A673 (cell line): Measurements from ENCODE around the gene TBX5. TPM values are rescaled to one million over a fixed set of nuclear protein-coding genes. Genes with fewer than 3 reads are reported as not detected.

Experiments used
- BruUV-seq: library from RNA; stranded (reverse); fragments of 400-500 nt; replicated peaks from 2 replicates; lab custom pipeline; 2021; lab: Mats Ljungman, UMichigan
- CTCF ChIA-PET: fragments of 300-600 bp; sonication (Branson Sonifier 250); formaldehyde crosslinking; loops from one replicate; lab custom pipeline; 2022; ENCODE audit warnings: antibody characterized with exemption; lab: Charles Lee
- POLR2A ChIA-PET: fragments of 300-600 bp; sonication (Branson Sonifier 250); formaldehyde crosslinking; loops from one replicate; lab custom pipeline; 2022; ENCODE audit warnings: antibody characterized with exemption; ENCODE audit not compliant: low non-redundant PET; lab: Charles Lee
- DNase-seq: peaks from one replicate; pipeline ENCODE4 v3.0.0-alpha.2; 2015; ENCODE audit warnings: low spot score
- H3K27ac ChIP-seq: fragments of 200-600 bp; sonication (generic); 2 replicates; pipeline ENCODE4 v1.5.1; 2016; ENCODE audit warnings: mixed run types, low read depth, mild to moderate bottlenecking, mixed read lengths, antibody characterized with exemption, low read length; ENCODE audit not compliant: poor library complexity, severe bottlenecking
- H3K27me3 ChIP-seq: fragments of 200-600 bp; sonication (generic); replicated peaks from 2 replicates; pipeline ENCODE4 v1.6.1; 2017; ENCODE audit warnings: mixed run types, low read depth, mild to moderate bottlenecking, mixed read lengths, antibody characterized with exemption, low read length; ENCODE audit not compliant: insufficient read depth, poor library complexity
- H3K36me3 ChIP-seq: fragments of 200-600 bp; sonication (generic); 2 replicates; pipeline ENCODE4 v1.6.1; 2016; ENCODE audit warnings: mixed run types, mild to moderate bottlenecking, mixed read lengths, antibody characterized with exemption, low read length; ENCODE audit not compliant: insufficient read depth, poor library complexity, severe bottlenecking
- H3K4me1 ChIP-seq: fragments of 200-600 bp; sonication (generic); 2 replicates; pipeline ENCODE4 v1.6.1; 2017; ENCODE audit warnings: mixed run types, mild to moderate bottlenecking, mixed read lengths, antibody characterized with exemption, low read length; ENCODE audit not compliant: insufficient read depth, poor library complexity, severe bottlenecking
- H3K4me3 ChIP-seq: fragments of 200-600 bp; sonication (generic); 2 replicates; pipeline ENCODE4 v1.5.1; 2016; ENCODE audit warnings: low read depth, mixed run types, mild to moderate bottlenecking, mixed read lengths, low read length; ENCODE audit not compliant: poor library complexity, severe bottlenecking
- H3K9me3 ChIP-seq: fragments of 200-600 bp; sonication (generic); 2 replicates; pipeline ENCODE4 v1.6.1; 2016; ENCODE audit warnings: mixed run types, low read depth, mild to moderate bottlenecking, mixed read lengths, antibody characterized with exemption, low read length; ENCODE audit not compliant: poor library complexity, severe bottlenecking
- EZH2 ChIP-seq: fragments of 200-600 bp; sonication (generic); IDR thresholded peaks from 2 replicates; pipeline ENCODE4 v1.6.1; 2017; ENCODE audit warnings: borderline replicate concordance, low read depth, mild to moderate bottlenecking, mixed read lengths, antibody characterized with exemption, low read length; ENCODE audit not compliant: poor library complexity, severe bottlenecking
- intact Hi-C: fragments of 100-400 bp; cut with micrococcal nuclease; formaldehyde crosslinking; loops from one replicate; pipeline ENCODE4 v1.10.0; 2022; ENCODE audit not compliant: unreplicated experiment
- total RNA-seq: library from RNA; stranded (reverse); gene quantifications from 2 replicates; pipeline ENCODE4 v1.2.3, GENCODE V29; 2021
- TF ChIP-seq, protein P1 (sequence below): fragments of 300-800, 200-600 bp; sonication (generic); conservative IDR thresholded peaks from 2 replicates; pipeline ENCODE4 v1.5.1; 2017; ENCODE audit warnings: low read depth, mild to moderate bottlenecking, antibody characterized with exemption, low read length, moderate library complexity, mixed read lengths

TBX5 gene
- total RNA-seq, 1 experiment from 2014 or later: 2.1 TPM

DNA sequence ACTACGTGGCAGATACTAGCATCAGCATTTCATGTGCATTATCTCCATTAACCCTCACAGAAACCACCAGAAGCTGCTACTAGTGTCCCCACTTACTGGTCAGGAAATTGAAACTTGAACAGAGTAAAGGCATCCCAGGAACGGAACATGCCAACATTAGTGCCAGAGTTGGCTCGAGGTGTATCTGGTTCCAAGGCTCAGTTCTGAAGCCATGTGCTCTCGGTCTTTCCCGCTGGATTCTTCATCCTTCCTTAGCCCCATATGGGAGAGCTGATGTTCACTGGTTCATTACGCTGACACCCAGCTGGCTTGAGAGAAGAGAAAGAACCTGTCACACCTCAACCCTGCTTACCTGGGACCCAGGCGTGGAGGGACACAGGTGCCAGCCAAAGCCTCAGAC is 91.5 kb downstream of the TBX5 start:
- ChIA-PET POLR2A (no interaction called here), CTCF (no interaction called here)
- BruUV-seq: no TSS peak
- H3K4me1 ChIP-seq: no peaks in the 10 kb centered on the region
- no peak overlapping the region for H3K4me3 ChIP-seq
- no peak for DNase-seq
- no peaks in the 10 kb centered on the region for H3K9me3 ChIP-seq
- TF ChIP-seq, protein P1, sequence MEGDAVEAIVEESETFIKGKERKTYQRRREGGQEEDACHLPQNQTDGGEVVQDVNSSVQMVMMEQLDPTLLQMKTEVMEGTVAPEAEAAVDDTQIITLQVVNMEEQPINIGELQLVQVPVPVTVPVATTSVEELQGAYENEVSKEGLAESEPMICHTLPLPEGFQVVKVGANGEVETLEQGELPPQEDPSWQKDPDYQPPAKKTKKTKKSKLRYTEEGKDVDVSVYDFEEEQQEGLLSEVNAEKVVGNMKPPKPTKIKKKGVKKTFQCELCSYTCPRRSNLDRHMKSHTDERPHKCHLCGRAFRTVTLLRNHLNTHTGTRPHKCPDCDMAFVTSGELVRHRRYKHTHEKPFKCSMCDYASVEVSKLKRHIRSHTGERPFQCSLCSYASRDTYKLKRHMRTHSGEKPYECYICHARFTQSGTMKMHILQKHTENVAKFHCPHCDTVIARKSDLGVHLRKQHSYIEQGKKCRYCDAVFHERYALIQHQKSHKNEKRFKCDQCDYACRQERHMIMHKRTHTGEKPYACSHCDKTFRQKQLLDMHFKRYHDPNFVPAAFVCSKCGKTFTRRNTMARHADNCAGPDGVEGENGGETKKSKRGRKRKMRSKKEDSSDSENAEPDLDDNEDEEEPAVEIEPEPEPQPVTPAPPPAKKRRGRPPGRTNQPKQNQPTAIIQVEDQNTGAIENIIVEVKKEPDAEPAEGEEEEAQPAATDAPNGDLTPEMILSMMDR: no peak
- no peak for TF ChIP-seq EZH2
- no peaks in the 10 kb centered on the region for H3K27me3 ChIP-seq
- H3K36me3 ChIP-seq: no peaks in the 10 kb centered on the region
- no peak overlapping the region for H3K27ac ChIP-seq
- intact Hi-C loops: no loop called here

DNA sequence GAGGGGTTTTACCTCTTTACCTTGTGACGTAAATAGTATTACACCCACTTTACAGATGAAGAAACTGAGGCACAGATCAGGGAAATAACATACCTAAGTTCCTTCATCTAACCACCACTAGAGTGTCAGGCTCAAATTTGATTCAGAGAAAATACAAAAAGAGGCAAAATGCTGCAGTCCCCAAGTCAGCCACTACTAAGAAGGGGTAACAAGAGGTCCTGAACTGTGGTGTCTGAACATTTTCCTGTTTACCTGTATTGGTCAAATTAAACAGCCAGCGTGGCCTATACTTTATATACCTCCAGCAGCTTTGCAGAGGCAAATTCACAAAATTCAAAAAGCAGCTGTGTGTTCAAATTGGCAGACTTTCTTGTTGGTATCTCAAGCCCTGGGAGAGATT is 92.0 kb downstream of the TBX5 start:
- H3K4me3 ChIP-seq: no peak overlapping the region
- ChIA-PET POLR2A (no interaction called here), CTCF (no interaction called here)
- H3K27ac ChIP-seq: no peak overlapping the region
- TF ChIP-seq, protein P1: no peak
- TF ChIP-seq EZH2: no peak
- H3K27me3 ChIP-seq: no peaks in the 10 kb centered on the region
- intact Hi-C loops: no loop called here
- no peaks in the 10 kb centered on the region for H3K4me1 ChIP-seq
- no TSS peak for BruUV-seq
- DNase-seq: no peak
- H3K9me3 ChIP-seq: no peaks in the 10 kb centered on the region
- H3K36me3 ChIP-seq: no peaks in the 10 kb centered on the region

DNA sequence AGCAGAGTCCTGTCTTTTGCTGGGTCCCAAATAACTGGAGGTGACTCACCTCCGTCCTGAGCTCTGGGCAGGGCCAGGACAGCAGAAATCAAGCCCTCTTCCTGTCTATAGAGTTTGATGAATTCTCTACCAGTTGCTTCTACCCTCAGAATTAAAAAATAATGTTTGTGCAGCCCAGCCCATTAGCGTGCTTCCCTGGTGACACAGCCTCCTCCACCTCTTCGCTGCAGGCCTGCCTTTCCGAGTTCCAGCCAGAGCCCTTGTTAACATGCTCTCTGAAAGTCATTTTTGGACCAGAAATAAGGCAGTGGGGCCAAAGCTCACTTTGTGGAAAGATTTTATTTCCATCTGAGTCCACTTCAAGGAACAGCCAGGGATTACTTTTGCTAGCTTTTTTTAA is 94.0 kb downstream of the TBX5 start:
- ChIA-PET POLR2A (no interaction called here), CTCF (no interaction called here)
- TF ChIP-seq, protein P1: no peak
- TF ChIP-seq EZH2: no peak
- DNase-seq: no peak
- intact Hi-C loops: no loop called here
- Histone ChIP-seq H3K27me3 (no peaks in the 10 kb centered on the region), H3K36me3 (no peaks in the 10 kb centered on the region), H3K27ac (no peak overlapping the region), H3K4me3 (no peak overlapping the region), H3K4me1 (no peaks in the 10 kb centered on the region), H3K9me3 (no peaks in the 10 kb centered on the region)
- BruUV-seq: no TSS peak
